GM12864 (cell line): ENCODE data around the gene TNFRSF1B.

Experiments
- DNase-seq: peaks from one replicate; pipeline ENCODE4 v3.0.0-alpha.2; 2011; ENCODE audit warnings: low read depth
- H3K4me3 ChIP-seq: 2 replicates; pipeline ENCODE4 v1.5.1; 2011; ENCODE audit warnings: mild to moderate bottlenecking, low read depth, low read length, control low read depth
- CTCF ChIP-seq: IDR thresholded peaks from 2 replicates; pipeline ENCODE4 v1.5.1; 2011; ENCODE audit warnings: low read depth, mild to moderate bottlenecking, moderate library complexity, low read length, control low read depth, inconsistent platforms; ENCODE audit errors: missing control alignments

The TNFRSF1B gene

GRCh38 chr1:12173041-12173509, 6.3 kb downstream of the TNFRSF1B start:
- no peak overlapping the region for H3K4me3 ChIP-seq
- DNase-seq = no peak
- TF ChIP-seq CTCF = no peak

- no peak for DNase-seq
- H3K4me3 ChIP-seq = no peak overlapping the region
- TF ChIP-seq CTCF = no peak
Observed at GRCh38 chr1:12173631-12174121, 6.9 kb downstream of the TNFRSF1B start.

DNA sequence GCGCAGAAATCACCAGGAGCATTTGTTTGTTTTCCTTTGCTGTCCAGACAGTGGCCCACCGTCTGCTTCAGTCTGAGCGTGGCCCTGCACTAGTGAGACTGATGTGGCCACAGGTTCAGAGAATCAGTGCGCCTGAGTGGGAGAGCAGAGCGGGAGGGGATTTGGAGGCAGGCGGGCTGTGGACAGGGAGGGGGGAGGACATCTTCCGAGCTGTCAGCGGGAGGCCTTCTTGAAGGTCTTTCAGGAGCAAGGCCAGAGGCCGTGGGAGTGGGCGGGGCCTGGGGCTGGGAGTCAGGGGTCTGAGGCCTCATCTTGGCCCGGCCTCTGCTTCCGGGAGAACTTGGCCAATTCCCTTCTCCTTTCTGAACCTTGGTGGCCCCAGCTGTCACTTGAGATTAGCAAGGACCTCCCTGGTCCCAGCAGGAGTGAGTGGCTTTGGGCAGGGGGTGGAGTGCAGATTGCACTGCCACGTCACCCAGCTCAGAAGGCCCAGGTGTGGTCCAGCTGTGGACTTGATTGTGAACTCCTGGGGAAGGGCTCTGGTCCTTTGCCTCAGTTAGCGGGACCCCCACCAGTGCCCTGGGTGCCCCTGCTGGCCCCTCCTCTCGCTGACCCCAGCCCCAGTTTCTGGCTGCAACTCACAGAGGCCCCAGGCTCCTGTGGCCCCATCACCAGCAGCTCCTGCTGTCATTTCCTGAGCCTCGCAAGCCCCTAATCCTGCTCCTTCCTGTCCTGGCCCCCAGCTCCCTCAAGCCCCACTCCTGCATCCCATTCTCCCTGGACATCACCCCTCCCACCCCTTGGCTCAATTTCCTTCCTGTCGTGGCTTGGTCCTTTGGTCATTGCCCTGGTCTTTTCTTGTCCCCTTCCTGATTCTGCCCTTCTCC, 8.4 kb downstream of the TNFRSF1B start:
- no peak overlapping the region for H3K4me3 ChIP-seq
- DNase-seq = no peak
- TF ChIP-seq CTCF = no peak

DNA sequence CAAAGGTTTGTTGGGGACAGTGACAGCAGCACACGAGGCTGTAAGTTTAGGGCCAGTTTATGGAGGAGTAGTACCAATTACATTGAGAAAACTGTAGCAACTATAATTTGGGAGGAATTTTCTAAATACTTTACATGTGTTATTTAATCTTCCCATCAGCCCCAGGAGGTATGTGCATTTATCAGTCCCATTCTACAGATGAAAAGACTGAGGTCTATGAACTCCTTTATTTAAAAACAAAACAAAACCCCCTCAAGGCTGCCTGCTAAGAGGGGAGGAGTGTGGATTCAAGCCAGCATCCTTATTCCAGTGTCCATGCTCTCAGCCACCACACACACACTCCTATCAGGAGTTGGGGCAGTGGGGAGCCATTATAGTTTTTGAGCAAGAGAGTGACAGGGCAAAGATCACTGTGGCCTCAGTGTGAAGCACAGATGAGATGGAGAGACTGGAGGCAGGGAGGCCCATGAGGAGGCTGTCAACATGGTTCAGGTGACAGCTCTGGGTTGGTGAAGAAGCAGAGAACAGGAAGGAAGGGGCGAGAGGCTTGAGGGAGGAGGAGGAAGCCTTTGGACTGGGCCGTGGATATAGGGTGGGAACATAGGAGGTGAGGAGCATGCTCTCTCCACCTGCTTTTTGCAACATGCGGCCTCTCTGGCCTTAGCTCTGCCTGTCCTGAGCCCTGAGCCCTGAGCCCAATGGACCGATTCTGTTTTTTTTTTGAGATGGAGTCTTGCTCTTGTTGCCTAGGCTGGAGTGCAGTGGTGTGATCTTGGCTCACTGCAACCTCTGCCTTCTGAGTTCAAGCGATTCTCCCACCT, 9.7 kb downstream of the TNFRSF1B start:
- H3K4me3 ChIP-seq = no peak overlapping the region
- TF ChIP-seq CTCF = no peak
- no peak for DNase-seq

DNA sequence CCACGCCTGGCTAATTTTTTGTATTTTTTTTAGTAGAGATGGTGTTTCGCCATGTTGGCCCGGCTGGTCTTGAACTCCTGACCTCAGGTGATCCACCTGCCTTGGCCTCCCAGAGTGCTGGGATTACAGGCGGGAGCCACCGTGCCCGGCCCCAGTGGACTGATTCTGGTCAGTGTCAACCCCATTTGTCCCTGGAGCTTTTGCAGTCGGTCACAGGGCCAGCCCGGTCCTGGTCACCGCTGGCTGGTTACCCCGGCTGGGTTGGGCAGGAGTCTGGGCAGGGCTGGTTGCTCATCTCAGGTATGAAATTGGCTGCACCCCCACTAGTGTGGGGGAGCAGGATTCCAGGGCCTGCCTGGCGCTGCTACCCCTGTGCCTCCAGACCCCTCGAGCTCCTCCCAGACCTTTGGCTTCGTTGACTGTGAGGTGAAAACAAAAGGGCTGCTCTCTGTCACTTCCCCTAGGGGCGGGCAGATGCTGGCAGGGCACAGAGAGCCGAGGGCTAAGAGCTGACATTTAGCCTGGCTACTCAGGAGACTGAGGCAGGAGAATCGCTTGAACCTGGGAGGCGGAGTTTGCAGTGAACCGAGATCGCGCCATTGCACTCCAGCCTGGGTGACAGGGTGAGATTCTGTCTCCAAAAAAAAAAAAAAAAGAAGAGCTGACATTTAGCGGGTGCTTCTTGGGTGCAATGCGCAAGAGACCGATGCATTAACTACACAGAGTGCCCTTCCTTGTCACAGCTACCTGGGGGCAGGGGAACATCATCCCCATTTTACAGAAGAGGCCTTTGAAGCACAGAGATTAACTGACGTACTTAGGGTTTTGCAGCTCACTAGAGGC, 10.6 kb downstream of the TNFRSF1B start:
- no peak for TF ChIP-seq CTCF
- no peak for DNase-seq
- H3K4me3 ChIP-seq = no peak overlapping the region

- no peak for TF ChIP-seq CTCF
- H3K4me3 ChIP-seq = no peak overlapping the region
- DNase-seq = no peak
Observed at GRCh38 chr1:12177999-12178441, 11.2 kb downstream of the TNFRSF1B start.
